Measurements from ENCODE around the gene MTG2.

GRCh38 chr20:62225820-62226635, 43.2 kb downstream of the MTG2 start:
- TF ChIP-seq, protein P1, sequence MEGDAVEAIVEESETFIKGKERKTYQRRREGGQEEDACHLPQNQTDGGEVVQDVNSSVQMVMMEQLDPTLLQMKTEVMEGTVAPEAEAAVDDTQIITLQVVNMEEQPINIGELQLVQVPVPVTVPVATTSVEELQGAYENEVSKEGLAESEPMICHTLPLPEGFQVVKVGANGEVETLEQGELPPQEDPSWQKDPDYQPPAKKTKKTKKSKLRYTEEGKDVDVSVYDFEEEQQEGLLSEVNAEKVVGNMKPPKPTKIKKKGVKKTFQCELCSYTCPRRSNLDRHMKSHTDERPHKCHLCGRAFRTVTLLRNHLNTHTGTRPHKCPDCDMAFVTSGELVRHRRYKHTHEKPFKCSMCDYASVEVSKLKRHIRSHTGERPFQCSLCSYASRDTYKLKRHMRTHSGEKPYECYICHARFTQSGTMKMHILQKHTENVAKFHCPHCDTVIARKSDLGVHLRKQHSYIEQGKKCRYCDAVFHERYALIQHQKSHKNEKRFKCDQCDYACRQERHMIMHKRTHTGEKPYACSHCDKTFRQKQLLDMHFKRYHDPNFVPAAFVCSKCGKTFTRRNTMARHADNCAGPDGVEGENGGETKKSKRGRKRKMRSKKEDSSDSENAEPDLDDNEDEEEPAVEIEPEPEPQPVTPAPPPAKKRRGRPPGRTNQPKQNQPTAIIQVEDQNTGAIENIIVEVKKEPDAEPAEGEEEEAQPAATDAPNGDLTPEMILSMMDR (IDR thresholded peaks at IDR 0.05), result no peak
- no peak for TF ChIP-seq POLR2A (IDR thresholded peaks at IDR 0.05)
